ENCODE results near the gene NHSL1.
A peak's percentile ranks its signal among the peaks of the same experiment; 100 is the strongest.

Gene NHSL1

GRCh38 chr6:138424004-138424904 lies 75.0 kb downstream of the NHSL1 start:
- DNase-seq (ENCODE audit: low spot score), result no peak

GRCh38 chr6:138422861-138423260 lies 76.4 kb downstream of the NHSL1 start:
- DNase-seq (ENCODE audit: low spot score), result no peak

GRCh38 chr6:138421608-138422007 lies 77.7 kb downstream of the NHSL1 start:
- no peak for DNase-seq (ENCODE audit: low spot score)

GRCh38 chr6:138421089-138421488 lies 78.2 kb downstream of the NHSL1 start:
- DNase-seq (ENCODE audit: low spot score), result no peak

GRCh38 chr6:138420356-138420755 lies 78.9 kb downstream of the NHSL1 start:
- no peak for DNase-seq (ENCODE audit: low spot score)

- no peak for DNase-seq (ENCODE audit: low spot score)
Measured at GRCh38 chr6:138419766-138420165, 79.5 kb downstream of the NHSL1 start.

GRCh38 chr6:138418118-138418742 lies 81.1 kb downstream of the NHSL1 start:
- no peak for DNase-seq (ENCODE audit: low spot score)

GRCh38 chr6:138417493-138418117 lies 81.7 kb downstream of the NHSL1 start:
- DNase-seq (ENCODE audit: low spot score), result no peak

- no peak for DNase-seq (ENCODE audit: low spot score)
Measured at GRCh38 chr6:138416206-138416605, 83.1 kb downstream of the NHSL1 start.

GRCh38 chr6:138415125-138415524 lies 84.2 kb downstream of the NHSL1 start:
- no peak for DNase-seq (ENCODE audit: low spot score)

GRCh38 chr6:138410972-138411880 lies 88.1 kb downstream of the NHSL1 start:
- peak; percentile 59 for DNase-seq (ENCODE audit: low spot score)

GRCh38 chr6:138410048-138410735 lies 89.1 kb downstream of the NHSL1 start:
- DNase-seq (ENCODE audit: low spot score), result no peak

- peak; percentile 11 for DNase-seq (ENCODE audit: low spot score)
Measured at GRCh38 chr6:138406443-138406842, 92.9 kb downstream of the NHSL1 start.

GRCh38 chr6:138405816-138406413 lies 93.4 kb downstream of the NHSL1 start:
- no peak for DNase-seq (ENCODE audit: low spot score)

- DNase-seq (ENCODE audit: low spot score), result peak; percentile 10
Measured at GRCh38 chr6:138404666-138405337, 94.5 kb downstream of the NHSL1 start.

- DNase-seq (ENCODE audit: low spot score), result peak; percentile 95
Measured at GRCh38 chr6:138403801-138404665, 95.3 kb downstream of the NHSL1 start, which contains the start of gene HEBP2. HEBP2 (plus strand) TSS chr6:138404223; CDS start chr6:138404496, 273 bp downstream.

GRCh38 chr6:138403324-138403800 lies 95.9 kb downstream of the NHSL1 start:
- DNase-seq (ENCODE audit: low spot score), result peak; percentile 11

GRCh38 chr6:138402838-138403187 lies 96.5 kb downstream of the NHSL1 start:
- no peak for DNase-seq (ENCODE audit: low spot score)
